B cell (primary cell): ENCODE results near the gene RNF166. TPM values are rescaled to one million over a fixed set of nuclear protein-coding genes. Genes with fewer than 3 reads are reported as not detected.

Source experiments
- ATAC-seq: fragments of 200-7000 bp; cut with Tn5 transposase; one replicate; pipeline ENCODE4 v1.10.0; 2021; ENCODE audit warnings: low read depth, mild to moderate bottlenecking, moderate number of reproducible peaks, moderate library complexity
- CTCF ChIA-PET: fragments of 350-600 bp; sonication (Branson Sonifier 250); formaldehyde crosslinking; loops from one replicate; lab custom pipeline; 2021; ENCODE audit warnings: antibody characterized with exemption, inconsistent platforms; lab: Charles Lee
- POLR2A ChIA-PET: fragments of 350-600 bp; sonication (Branson Sonifier 250); formaldehyde crosslinking; loops from one replicate; lab custom pipeline; 2021; ENCODE audit warnings: antibody characterized with exemption; lab: Charles Lee
- DNase-seq: peaks from one replicate; pipeline ENCODE4 v3.0.0; 2013
- H2AFZ ChIP-seq: 2 replicates; pipeline ENCODE4 v1.6.1; 2012; ENCODE audit warnings: mild to moderate bottlenecking, low read depth, low read length; ENCODE audit not compliant: insufficient read depth, poor library complexity, severe bottlenecking
- H3K27ac ChIP-seq, 2 donors: 1 replicate in 1 of 2; 2 replicates in 1 of 2; pipeline ENCODE4 v1.5.1; 2012 to 2013; ENCODE audit warnings: low read length in 2 of 2, mild to moderate bottlenecking in 2 of 2, moderate library complexity in 1 of 2
- H3K27me3 ChIP-seq, 4 experiments: fragments of 200-600 bp in 1 of 4; sonication (generic) in 1 of 4; replicated peaks in 1 of 4; 1 replicate in 2 of 4; 2 replicates in 2 of 4; pipeline versions ENCODE4 v1.6.1 to v1.7.0; 2013 to 2016; ENCODE audit warnings: low read length in 3 of 4, mild to moderate bottlenecking in 2 of 4, mixed read lengths in 1 of 4, moderate library complexity in 1 of 4; ENCODE audit not compliant: insufficient read depth in 4 of 4, control insufficient read depth in 3 of 4; ENCODE audit errors: control extremely low read depth in 1 of 4
- H3K36me3 ChIP-seq, 2 experiments: replicated peaks in 1 of 2; 1 replicate in 1 of 2; 2 replicates in 1 of 2; pipeline versions ENCODE4 v1.6.1 to v1.7.1; 2013; ENCODE audit warnings: low read length in 1 of 2; ENCODE audit not compliant: insufficient read depth in 2 of 2, control insufficient read depth in 1 of 2; ENCODE audit errors: control extremely low read depth in 1 of 2, extremely low read depth in 1 of 2
- H3K4me1 ChIP-seq, 2 donors: fragments of 200-600 bp in 1 of 2; sonication (generic) in 1 of 2; 1 replicate in 1 of 2; 2 replicates in 1 of 2; pipeline versions ENCODE4 v1.5.1 to v1.6.1; 2013 to 2017; ENCODE audit warnings: low read length in 2 of 2; ENCODE audit not compliant: control insufficient read depth in 2 of 2, insufficient read depth in 2 of 2
- H3K4me2 ChIP-seq: replicated peaks from 2 replicates; pipeline ENCODE3; 2012; ENCODE audit warnings: mild to moderate bottlenecking, low read depth, low read length; ENCODE audit not compliant: poor library complexity, severe bottlenecking
- H3K4me3 ChIP-seq, 5 experiments: fragments of 200-600 bp in 1 of 5; sonication (generic) in 1 of 5; 1 replicate in 3 of 5; 2 replicates in 2 of 5; pipeline versions ENCODE4 v1.5.1 to v1.7.0; 2011 to 2016; ENCODE audit warnings: low read length in 4 of 5, mild to moderate bottlenecking in 4 of 5, low read depth in 2 of 5, control low read depth in 1 of 5, moderate library complexity in 1 of 5; ENCODE audit not compliant: insufficient read depth in 1 of 5; ENCODE audit errors: control extremely low read depth in 1 of 5, extremely low read depth in 1 of 5
- H3K79me2 ChIP-seq: fragments of 200-600 bp; sonication (generic); one replicate; pipeline ENCODE4 v1.6.0; 2016; ENCODE audit warnings: low read length; ENCODE audit not compliant: control insufficient read depth, insufficient read depth
- H3K9ac ChIP-seq: fragments of 200-600 bp; sonication (generic); 2 replicates; pipeline ENCODE4 v1.6.1; 2017; ENCODE audit warnings: mild to moderate bottlenecking, low read length, moderate library complexity
- H3K9me3 ChIP-seq, 3 donors: one replicate each; pipeline versions ENCODE4 v1.6.1 to v1.7.1; 2013; ENCODE audit warnings: low read length in 2 of 3; ENCODE audit not compliant: control insufficient read depth in 2 of 3, insufficient read depth in 1 of 3; ENCODE audit errors: control extremely low read depth in 1 of 3
- H4K20me1 ChIP-seq: 2 replicates; pipeline ENCODE4 v1.6.0; 2012; ENCODE audit warnings: mild to moderate bottlenecking, low read length; ENCODE audit not compliant: insufficient read depth, control insufficient read depth, poor library complexity, severe bottlenecking
- H3K27ac Mint-ChIP-seq: one replicate; pipeline ENCODE4 v1.8.0; 2021; ENCODE audit warnings: mixed read lengths
- H3K27me3 Mint-ChIP-seq: one replicate; pipeline ENCODE4 v1.8.0; 2021; ENCODE audit warnings: mixed read lengths
- H3K4me1 Mint-ChIP-seq: one replicate; pipeline ENCODE4 v1.8.0; 2021; ENCODE audit warnings: mixed read lengths
- H3K4me3 Mint-ChIP-seq: one replicate; pipeline ENCODE4 v1.8.0; 2021; ENCODE audit warnings: mixed read lengths
- H3K9me3 Mint-ChIP-seq: one replicate; pipeline ENCODE4 v1.8.0; 2022; ENCODE audit warnings: mixed read lengths; ENCODE audit not compliant: insufficient read depth
- EZH2 ChIP-seq: IDR thresholded peaks from 2 replicates; pipeline ENCODE4 v1.6.1; 2012; ENCODE audit warnings: borderline replicate concordance, low read depth, mild to moderate bottlenecking, moderate library complexity, low read length; ENCODE audit not compliant: insufficient read depth, poor library complexity, severe bottlenecking
- WGBS: methylation state at CpG from one replicate; pipeline ENCODE4 v1.1.5; 2013; ENCODE audit warnings: missing lambda C conversion rate; ENCODE audit not compliant: insufficient coverage; 5-methylcytosine and 5-hydroxymethylcytosine counted together
- intact Hi-C: fragments of 100-400 bp; cut with micrococcal nuclease; formaldehyde crosslinking; loops from one replicate; pipeline ENCODE4 v1.10.0; 2022
- polyA plus RNA-seq: library from polyadenylated mRNA; depleted of rRNA; stranded (reverse); fragments of >200 nt; gene quantifications from 2 replicates; pipeline ENCODE4 v1.2.3, GENCODE V29; 2012
- total RNA-seq, 2 donors: library from RNA; stranded (reverse); fragments of 120-200 nt in 1 of 2; gene quantifications; 1 replicate in 1 of 2; 2 replicates in 1 of 2; pipeline versions ENCODE4 v1.2.3 to v1.2.4, GENCODE V29; 2013 to 2022
- TF ChIP-seq, protein P1 (sequence below): fragments of 200-600 bp; IDR thresholded peaks from one replicate; pipeline ENCODE4 v1.8.0; 2022; ENCODE audit warnings: antibody characterized with exemption, mild to moderate bottlenecking

RNF166 gene
- total and polyA plus RNA-seq, 2 donors (not counting 1 experiment from before 2014, with no cell fraction given), result 64.1 to 65.0 TPM

DNA sequence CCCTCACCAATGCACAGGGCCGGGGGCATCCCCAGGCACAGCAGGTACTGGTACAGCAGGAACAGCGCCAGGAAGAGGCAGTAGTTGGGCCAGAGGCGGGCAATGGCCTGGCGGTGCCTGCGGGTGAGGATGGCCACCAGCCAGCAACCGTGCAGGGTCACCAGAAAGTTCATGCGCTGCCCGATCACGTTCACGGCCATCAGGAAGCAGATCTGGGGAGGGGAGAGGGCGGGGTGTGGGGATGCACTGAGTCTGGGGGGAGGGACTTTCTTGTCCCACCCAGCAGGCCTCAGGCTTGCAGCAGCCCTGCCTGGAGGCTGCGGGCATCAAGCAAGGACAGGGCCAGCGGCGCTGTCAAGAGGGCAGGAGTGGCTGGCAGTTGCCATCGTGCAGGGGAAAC, 25.5 kb upstream of the RNF166 start:
- ATAC-seq (no peak), DNase-seq (no peak)
- Mint-ChIP-seq H3K4me1 (no peaks in the 10 kb centered on the region), H3K27me3 (no peaks in the 10 kb centered on the region), H3K27ac (no peak overlapping the region), H3K9me3 (no peaks in the 10 kb centered on the region), H3K4me3 (no peak overlapping the region)
- H3K4me3 ChIP-seq, result no peak overlapping the region
- ChIA-PET POLR2A (no interaction called here), CTCF (no interaction called here)
- no peak overlapping the region for H3K4me2 ChIP-seq
- peaks cover 10% of the 10 kb centered on the region for H3K79me2 ChIP-seq
- H2AFZ ChIP-seq, result no peak overlapping the region
- peaks cover 8% of the 10 kb centered on the region for H4K20me1 ChIP-seq
- TF ChIP-seq EZH2, result no peak
- TF ChIP-seq, protein P1, sequence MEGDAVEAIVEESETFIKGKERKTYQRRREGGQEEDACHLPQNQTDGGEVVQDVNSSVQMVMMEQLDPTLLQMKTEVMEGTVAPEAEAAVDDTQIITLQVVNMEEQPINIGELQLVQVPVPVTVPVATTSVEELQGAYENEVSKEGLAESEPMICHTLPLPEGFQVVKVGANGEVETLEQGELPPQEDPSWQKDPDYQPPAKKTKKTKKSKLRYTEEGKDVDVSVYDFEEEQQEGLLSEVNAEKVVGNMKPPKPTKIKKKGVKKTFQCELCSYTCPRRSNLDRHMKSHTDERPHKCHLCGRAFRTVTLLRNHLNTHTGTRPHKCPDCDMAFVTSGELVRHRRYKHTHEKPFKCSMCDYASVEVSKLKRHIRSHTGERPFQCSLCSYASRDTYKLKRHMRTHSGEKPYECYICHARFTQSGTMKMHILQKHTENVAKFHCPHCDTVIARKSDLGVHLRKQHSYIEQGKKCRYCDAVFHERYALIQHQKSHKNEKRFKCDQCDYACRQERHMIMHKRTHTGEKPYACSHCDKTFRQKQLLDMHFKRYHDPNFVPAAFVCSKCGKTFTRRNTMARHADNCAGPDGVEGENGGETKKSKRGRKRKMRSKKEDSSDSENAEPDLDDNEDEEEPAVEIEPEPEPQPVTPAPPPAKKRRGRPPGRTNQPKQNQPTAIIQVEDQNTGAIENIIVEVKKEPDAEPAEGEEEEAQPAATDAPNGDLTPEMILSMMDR, result no peak
- H3K27me3 ChIP-seq, result no peaks in the 10 kb centered on the region
- H3K27ac ChIP-seq, result no peak overlapping the region
- no peaks in the 10 kb centered on the region for H3K4me1 ChIP-seq
- intact Hi-C loops, result no loop called here
- WGBS, result 93% methylated on average over 7 of the region's 15 CpGs
- H3K9ac ChIP-seq, result no peak overlapping the region
- no peaks in the 10 kb centered on the region for H3K9me3 ChIP-seq
- peaks cover 0 to 49% of the 10 kb centered on the region in 2 experiments for H3K36me3 ChIP-seq

DNA sequence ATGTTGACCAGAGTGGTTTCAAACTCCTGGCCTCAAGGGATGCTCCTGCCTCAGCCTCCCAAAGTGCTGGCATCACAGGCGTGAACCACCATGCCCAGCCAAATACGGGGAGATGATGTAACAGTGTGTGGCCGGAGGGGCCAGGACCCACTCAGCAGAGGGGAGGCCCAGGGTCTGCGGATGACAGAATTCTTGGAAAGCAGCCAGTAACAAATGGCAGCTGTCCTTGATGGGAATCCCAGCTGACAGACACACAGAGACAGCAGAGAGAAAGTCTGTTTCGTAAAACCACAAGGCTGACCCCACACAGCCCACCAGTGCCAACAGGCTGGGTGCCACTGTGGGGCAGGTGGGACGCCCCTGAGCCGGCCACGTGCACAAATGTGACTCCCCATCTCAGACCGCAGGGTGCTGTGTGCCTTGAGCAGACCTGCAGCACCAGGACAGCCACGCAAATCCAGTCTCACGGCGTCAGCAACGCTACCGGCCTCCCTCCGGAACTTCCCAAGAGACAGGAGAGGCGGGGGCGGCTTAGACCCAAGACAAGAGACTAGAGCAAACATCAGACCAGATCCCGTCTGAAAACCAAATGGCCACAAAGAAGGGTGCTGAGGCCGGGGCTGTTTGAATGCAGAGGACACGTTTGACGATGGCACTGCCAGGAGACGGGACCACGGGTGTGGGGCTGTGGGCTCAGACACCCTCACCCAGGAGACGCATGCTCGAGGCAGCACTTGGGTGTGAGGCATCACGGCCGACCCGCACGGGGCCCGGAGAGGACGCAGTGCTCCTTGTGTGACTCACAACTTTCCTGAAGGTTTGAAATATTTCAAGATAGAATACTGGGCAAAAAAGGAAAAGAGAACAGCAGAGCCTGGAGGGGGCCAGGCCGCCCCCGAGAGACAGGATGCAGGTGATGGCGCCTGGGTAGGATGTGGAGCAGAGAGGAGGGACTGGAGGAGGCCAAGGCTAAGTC, 24.7 kb upstream of the RNF166 start:
- no peak for ATAC-seq
- no peak overlapping the region for H3K4me3 Mint-ChIP-seq
- no peak overlapping the region for H3K27ac Mint-ChIP-seq

More for the DNA sequence above, 24.7 kb upstream of the RNF166 start:
- ChIA-PET CTCF (no interaction called here), POLR2A (no interaction called here)
- no peak for DNase-seq
- Histone ChIP-seq H3K79me2 (peaks cover 10% of the 10 kb centered on the region), H3K36me3 (peaks cover 0 to 52% of the 10 kb centered on the region in 2 experiments), H3K9me3 (no peaks in the 10 kb centered on the region), H3K9ac (no peak overlapping the region), H2AFZ (no peak overlapping the region), H3K27me3 (no peaks in the 10 kb centered on the region), H3K4me2 (no peak overlapping the region), H3K4me1 (no peaks in the 10 kb centered on the region), H3K27ac (no peak overlapping the region), H3K4me3 (no peak overlapping the region), H4K20me1 (peaks cover 5% of the 10 kb centered on the region)
- intact Hi-C loops, result no loop called here
- no peak for TF ChIP-seq EZH2
- TF ChIP-seq, protein P1, result no peak
- 93% methylated on average over 34 of the region's 34 CpGs for WGBS
- Mint-ChIP-seq H3K27me3 (no peaks in the 10 kb centered on the region), H3K4me1 (no peaks in the 10 kb centered on the region), H3K9me3 (no peaks in the 10 kb centered on the region)
